Neural cell (in vitro differentiated cells): ENCODE measurements around the gene RANGAP1. TPM values are rescaled to one million over a fixed set of nuclear protein-coding genes. Genes with fewer than 3 reads are reported as not detected.

Experiments
- H2AFZ ChIP-seq: fragments of 200-600, 300-800 bp; sonication (generic), shearing (Covaris generic); 2 replicates; pipeline ENCODE4 v1.6.0; 2014; ENCODE audit warnings: low read depth, mild to moderate bottlenecking, antibody characterized with exemption, low read length, moderate library complexity
- H3F3A ChIP-seq: fragments of 200-600 bp; shearing (Covaris generic); 2 replicates; pipeline ENCODE4 v1.6.1; 2016; ENCODE audit warnings: mild to moderate bottlenecking, moderate library complexity, mixed read lengths, antibody characterized with exemption, low read length; ENCODE audit not compliant: insufficient read depth, poor library complexity, severe bottlenecking
- H3K27ac ChIP-seq: fragments of 200-600, 300-800 bp; sonication (generic), shearing (Covaris generic); 2 replicates; pipeline ENCODE4 v1.5.1; 2014; ENCODE audit warnings: mild to moderate bottlenecking, low read length, moderate library complexity
- H3K27me3 ChIP-seq: fragments of 300-800, 200-600 bp; sonication (generic), shearing (Covaris generic); 2 replicates; pipeline ENCODE4 v1.6.0; 2014; ENCODE audit warnings: mild to moderate bottlenecking, low read depth, low read length, moderate library complexity; ENCODE audit not compliant: insufficient read depth
- H3K36me3 ChIP-seq: fragments of 300-800, 200-600 bp; sonication (generic), shearing (Covaris generic); 2 replicates; pipeline ENCODE4 v1.5.1; 2014; ENCODE audit warnings: mild to moderate bottlenecking, antibody characterized with exemption, low read length, moderate library complexity; ENCODE audit not compliant: insufficient read depth
- H3K4me2 ChIP-seq: fragments of 300-800, 200-600 bp; sonication (generic), shearing (Covaris generic); 2 replicates; pipeline ENCODE4 v1.6.0; 2014; ENCODE audit warnings: mild to moderate bottlenecking, low read length
- H3K4me3 ChIP-seq: fragments of 300-800, 200-600 bp; sonication (generic), shearing (Covaris generic); 2 replicates; pipeline ENCODE4 v1.5.1; 2014; ENCODE audit warnings: mild to moderate bottlenecking, low read length, moderate library complexity
- H3K79me2 ChIP-seq: fragments of 200-600 bp; shearing (Covaris generic); replicated peaks from 2 replicates; pipeline ENCODE4 v1.6.0; 2014; ENCODE audit warnings: mild to moderate bottlenecking, low read length, moderate library complexity; ENCODE audit not compliant: insufficient read depth
- H3K9ac ChIP-seq: fragments of 300-800, 200-600 bp; sonication (generic), shearing (Covaris generic); 2 replicates; pipeline ENCODE4 v1.6.1; 2016; ENCODE audit warnings: mild to moderate bottlenecking, low read length, mixed read lengths
- H3K9me2 ChIP-seq: fragments of 200-600 bp; shearing (Covaris generic); 2 replicates; pipeline ENCODE4 v1.6.1; 2016; ENCODE audit warnings: mild to moderate bottlenecking, low read length, mixed read lengths; ENCODE audit not compliant: insufficient read depth
- H3K9me3 ChIP-seq: fragments of 200-600, 300-800 bp; sonication (generic), shearing (Covaris generic); 2 replicates; pipeline ENCODE4 v1.6.1; 2016; ENCODE audit warnings: mild to moderate bottlenecking, mixed run types, low read length, moderate library complexity, mixed read lengths
- H4K20me1 ChIP-seq: fragments of 200-600 bp; shearing (Covaris generic); 2 replicates; pipeline ENCODE4 v1.6.1; 2016; ENCODE audit warnings: mild to moderate bottlenecking, mixed run types; ENCODE audit not compliant: insufficient read depth
- EP300 ChIP-seq: fragments of 450-650 bp; conservative IDR thresholded peaks from 2 replicates; pipeline ENCODE4 v1.6.1; 2014; ENCODE audit warnings: antibody characterized with exemption, mild to moderate bottlenecking, moderate library complexity; ENCODE audit not compliant: poor library complexity, severe bottlenecking
- EZH2 ChIP-seq: fragments of 200-600, 300-800 bp; shearing (Covaris generic), sonication (generic); IDR thresholded peaks from 2 replicates; pipeline ENCODE4 v1.6.1; 2014; ENCODE audit warnings: antibody characterized with exemption, low read length, borderline replicate concordance, mild to moderate bottlenecking; ENCODE audit not compliant: insufficient read depth, poor library complexity, severe bottlenecking
- MXI1 ChIP-seq: fragments of 450-650 bp; conservative IDR thresholded peaks from 2 replicates; pipeline ENCODE4 v1.6.1; 2014; ENCODE audit warnings: antibody characterized with exemption, mild to moderate bottlenecking; ENCODE audit not compliant: poor library complexity, severe bottlenecking
- POLR2AphosphoS5 ChIP-seq: IDR thresholded peaks from 2 replicates; pipeline ENCODE4 v1.6.1; 2012
- RAD21 ChIP-seq: fragments of 450-650 bp; conservative IDR thresholded peaks from 2 replicates; pipeline ENCODE4 v1.6.1; 2014; ENCODE audit warnings: antibody characterized with exemption, mild to moderate bottlenecking, moderate library complexity
- REST ChIP-seq: IDR thresholded peaks from 2 replicates; pipeline ENCODE4 v1.6.1; 2012; ENCODE audit warnings: borderline replicate concordance
- SMC3 ChIP-seq: fragments of 450-650 bp; conservative IDR thresholded peaks from 2 replicates; pipeline ENCODE4 v1.6.1; 2014; ENCODE audit warnings: antibody characterized with exemption, mild to moderate bottlenecking, moderate library complexity; ENCODE audit not compliant: poor library complexity
- TAF1 ChIP-seq: IDR thresholded peaks from 2 replicates; pipeline ENCODE4 v1.6.1; 2012; ENCODE audit warnings: low read depth
- polyA plus RNA-seq: library from polyadenylated mRNA; depleted of rRNA; stranded (reverse); fragments of >200 nt; gene quantifications from 2 replicates; pipeline ENCODE4 v1.2.3, GENCODE V29; 2014
- TF ChIP-seq, protein P1 (sequence below): fragments of 450-650 bp; IDR thresholded peaks from 2 replicates; pipeline ENCODE4 v1.5.1; 2014; ENCODE audit warnings: antibody characterized with exemption, mild to moderate bottlenecking, moderate library complexity; ENCODE audit not compliant: poor library complexity, severe bottlenecking

Gene RANGAP1
- polyA plus RNA-seq, 1 donor from 2014 or later = 48.6 TPM

DNA sequence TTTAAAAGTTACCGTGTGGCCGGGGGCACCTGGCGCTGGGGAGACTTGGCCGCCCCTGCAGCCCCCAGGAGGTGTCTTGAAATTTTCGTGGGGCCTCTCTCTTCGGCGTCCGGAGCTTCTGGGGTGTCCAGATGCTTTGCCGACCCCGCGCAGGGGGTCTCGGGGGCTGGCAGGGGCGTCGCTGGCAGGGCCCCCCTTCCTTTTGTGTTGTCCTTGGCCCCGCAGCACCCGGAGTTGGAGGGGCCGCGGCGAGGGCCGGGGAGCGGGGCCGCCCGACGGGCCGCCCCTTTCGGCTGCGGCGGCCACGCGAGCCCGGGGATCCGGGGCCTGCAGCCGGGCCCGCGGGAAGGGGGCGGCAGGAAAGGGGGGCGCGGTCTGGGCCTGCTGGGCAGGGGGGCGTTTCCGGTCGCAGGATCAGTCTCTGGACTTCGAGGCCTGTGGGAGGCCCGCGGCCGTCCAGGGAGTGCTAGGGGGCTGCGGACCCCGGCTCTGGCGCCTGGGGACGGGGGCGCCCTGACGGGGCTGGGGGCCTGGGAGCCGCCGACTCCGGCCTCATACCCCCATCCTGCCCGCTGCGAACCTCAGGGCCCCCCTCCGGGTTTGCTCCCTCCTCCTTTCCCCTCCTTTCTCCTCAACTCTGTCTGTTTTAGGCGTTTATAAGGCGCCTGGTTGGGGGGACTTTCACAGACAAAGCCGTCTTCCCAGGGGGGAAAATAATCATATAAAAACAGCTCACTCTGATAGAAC lies 16.2 kb upstream of the RANGAP1 start:
- Histone ChIP-seq H3K27ac (peak overlapping the region; percentile 76), H3K79me2 (peaks cover 37% of the 10 kb centered on the region), H3F3A (no peaks in the 10 kb centered on the region), H3K4me2 (peak overlapping the region; percentile 99), H3K27me3 (no peaks in the 10 kb centered on the region), H3K36me3 (no peaks in the 10 kb centered on the region), H2AFZ (peak overlapping the region; percentile 90), H3K9me2 (no peaks in the 10 kb centered on the region), H3K9me3 (no peaks in the 10 kb centered on the region), H3K9ac (peak overlapping the region; percentile 92), H4K20me1 (no peaks in the 10 kb centered on the region), H3K4me3 (peak overlapping the region; percentile 87)
- no peak for TF ChIP-seq RAD21
- TF ChIP-seq POLR2AphosphoS5 = no peak
- TF ChIP-seq MXI1 = no peak
- TF ChIP-seq EP300 = no peak
- no peak for TF ChIP-seq TAF1
- no peak for TF ChIP-seq SMC3

GRCh38 chr22:41301085-41302020 lies 15.4 kb upstream of the RANGAP1 start, which contains the start of gene ZC3H7B:
Gene ZC3H7B (plus strand): TSS chr22:41301525. CDS start chr22:41320661, 19,136 bp downstream.
- peaks cover 37% of the 10 kb centered on the region for H3K79me2 ChIP-seq

More at GRCh38 chr22:41301085-41302020, 15.4 kb upstream of the RANGAP1 start, which contains the start of gene ZC3H7B:
- Histone ChIP-seq H3F3A (no peaks in the 10 kb centered on the region), H2AFZ (peak within 1 kb of the TSS; percentile 90), H4K20me1 (no peaks in the 10 kb centered on the region), H3K4me2 (peak within 1 kb of the TSS; percentile 99), H3K9me3 (no peaks in the 10 kb centered on the region), H3K9ac (peak within 1 kb of the TSS; percentile 92), H3K4me3 (peak within 1 kb of the TSS; percentile 87), H3K9me2 (no peaks in the 10 kb centered on the region), H3K27me3 (no peaks in the 10 kb centered on the region), H3K27ac (peak within 1 kb of the TSS; percentile 76), H3K36me3 (no peaks in the 10 kb centered on the region)
- TF ChIP-seq TAF1 (peak; percentile 93), POLR2AphosphoS5 (peak; percentile 79), MXI1 (peak; percentile 94), EZH2 (no peak), RAD21 (peak; percentile 51), REST (peak; percentile 71), SMC3 (peak; percentile 33), EP300 (no peak)
- TF ChIP-seq, protein P1, sequence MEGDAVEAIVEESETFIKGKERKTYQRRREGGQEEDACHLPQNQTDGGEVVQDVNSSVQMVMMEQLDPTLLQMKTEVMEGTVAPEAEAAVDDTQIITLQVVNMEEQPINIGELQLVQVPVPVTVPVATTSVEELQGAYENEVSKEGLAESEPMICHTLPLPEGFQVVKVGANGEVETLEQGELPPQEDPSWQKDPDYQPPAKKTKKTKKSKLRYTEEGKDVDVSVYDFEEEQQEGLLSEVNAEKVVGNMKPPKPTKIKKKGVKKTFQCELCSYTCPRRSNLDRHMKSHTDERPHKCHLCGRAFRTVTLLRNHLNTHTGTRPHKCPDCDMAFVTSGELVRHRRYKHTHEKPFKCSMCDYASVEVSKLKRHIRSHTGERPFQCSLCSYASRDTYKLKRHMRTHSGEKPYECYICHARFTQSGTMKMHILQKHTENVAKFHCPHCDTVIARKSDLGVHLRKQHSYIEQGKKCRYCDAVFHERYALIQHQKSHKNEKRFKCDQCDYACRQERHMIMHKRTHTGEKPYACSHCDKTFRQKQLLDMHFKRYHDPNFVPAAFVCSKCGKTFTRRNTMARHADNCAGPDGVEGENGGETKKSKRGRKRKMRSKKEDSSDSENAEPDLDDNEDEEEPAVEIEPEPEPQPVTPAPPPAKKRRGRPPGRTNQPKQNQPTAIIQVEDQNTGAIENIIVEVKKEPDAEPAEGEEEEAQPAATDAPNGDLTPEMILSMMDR = peak; percentile 67
